Neural crest cell (in vitro differentiated cells): ENCODE data around the gene PPT2. TPM values are rescaled to one million over a fixed set of nuclear protein-coding genes. Genes with fewer than 3 reads are reported as not detected.

Experiments
- DNase-seq: peaks from one replicate; pipeline ENCODE4 v3.0.0; 2021; ENCODE audit warnings: low read depth, mixed read lengths, low spot score
- H3K27ac Mint-ChIP-seq: one replicate; pipeline ENCODE4 v1.8.0; 2021; ENCODE audit warnings: mild to moderate bottlenecking, mixed read lengths; ENCODE audit not compliant: unreplicated experiment
- H3K27me3 Mint-ChIP-seq: 2 replicates; pipeline ENCODE4 v1.8.0; 2021; ENCODE audit warnings: low read depth, mild to moderate bottlenecking, mixed read lengths
- H3K36me3 Mint-ChIP-seq: 2 replicates; pipeline ENCODE4 v1.8.0; 2021; ENCODE audit warnings: low read depth, mild to moderate bottlenecking, mixed read lengths
- H3K4me1 Mint-ChIP-seq: 2 replicates; pipeline ENCODE4 v1.8.0; 2021; ENCODE audit warnings: mixed read lengths
- H3K4me3 Mint-ChIP-seq: one replicate; pipeline ENCODE4 v1.8.0; 2021; ENCODE audit warnings: mild to moderate bottlenecking, mixed read lengths
- H3K9me3 Mint-ChIP-seq: 2 replicates; pipeline ENCODE4 v1.8.0; 2021; ENCODE audit warnings: mixed read lengths
- CTCF ChIP-seq: fragments of 200-600 bp; sonication (generic); conservative IDR thresholded peaks from 2 replicates; pipeline ENCODE4 v1.5.0; 2021; ENCODE audit warnings: antibody characterized with exemption, mild to moderate bottlenecking
- total RNA-seq: library from RNA; stranded (reverse); gene quantifications from 2 replicates; pipeline ENCODE4 v1.2.1, GENCODE V29; 2021

PPT2 gene
- total RNA-seq, 1 donor from 2014 or later: 60.9 TPM

DNA sequence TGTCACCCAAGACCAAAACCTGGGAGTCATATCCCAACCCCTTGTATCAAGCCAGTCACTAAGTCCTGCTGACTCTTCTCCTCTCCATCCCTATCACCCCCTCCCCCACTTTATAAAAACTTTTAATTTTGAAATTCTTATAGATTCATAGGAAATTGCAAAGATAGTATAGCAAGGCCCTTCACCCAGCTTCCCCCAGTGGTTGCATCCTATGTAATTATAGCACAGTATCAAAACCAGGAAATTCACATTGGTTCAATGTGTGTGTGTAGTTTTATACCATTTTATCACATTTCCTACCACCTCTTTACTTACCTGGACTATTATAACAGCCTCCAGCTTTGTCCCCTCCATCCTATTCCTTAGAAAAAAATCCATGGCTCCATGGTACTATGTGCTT is 4.1 kb downstream of the PPT2 start:
- Mint-ChIP-seq H3K27me3 (no peaks in the 10 kb centered on the region), H3K4me3 (peak overlapping the region; percentile 64), H3K36me3 (peaks cover 25% of the 10 kb centered on the region), H3K4me1 (peaks cover 32% of the 10 kb centered on the region), H3K27ac (no peak overlapping the region), H3K9me3 (no peaks in the 10 kb centered on the region)
- no peak for DNase-seq
- no peak for TF ChIP-seq CTCF

DNA sequence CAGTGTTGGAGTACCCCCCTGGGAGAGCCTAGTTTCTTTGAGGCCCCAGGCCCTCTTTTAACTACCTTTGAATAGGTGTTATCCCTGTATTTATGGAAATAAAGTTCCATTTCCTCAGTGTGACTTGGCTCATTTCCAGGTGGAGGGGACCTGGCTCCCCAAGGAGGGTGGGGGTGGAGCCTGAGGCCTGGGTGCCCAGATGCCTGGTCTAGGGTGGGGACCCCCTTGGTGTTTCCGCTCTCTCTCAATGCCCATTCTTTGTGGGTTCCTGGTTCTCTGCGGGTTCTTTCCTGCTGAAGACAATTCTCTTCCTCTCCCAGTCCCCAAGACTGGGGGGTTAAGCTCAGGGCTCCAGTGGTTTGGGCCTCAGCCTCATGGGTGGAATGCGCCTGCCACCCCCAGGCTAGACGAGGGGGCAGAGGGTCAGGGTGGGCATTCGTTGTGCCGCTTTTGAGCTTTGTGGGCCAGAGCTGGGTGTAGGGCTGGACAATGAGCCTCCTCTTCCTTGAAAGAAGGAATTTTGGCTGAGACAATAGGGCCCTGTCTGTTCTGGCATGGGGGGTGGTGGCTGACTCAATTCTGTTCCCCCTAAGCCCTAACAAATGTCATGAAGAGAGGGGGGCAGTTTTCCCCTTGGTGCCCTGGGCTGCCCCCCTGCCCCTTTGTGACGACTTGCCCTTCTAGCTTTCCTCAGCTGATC is 9.8 kb downstream of the PPT2 start:
- Mint-ChIP-seq H3K27me3 (peaks cover 3% of the 10 kb centered on the region), H3K36me3 (peaks cover 31% of the 10 kb centered on the region), H3K4me3 (peak overlapping the region; percentile 71), H3K27ac (peak overlapping the region; percentile 97), H3K4me1 (peaks cover 44% of the 10 kb centered on the region), H3K9me3 (no peaks in the 10 kb centered on the region)
- no peak for TF ChIP-seq CTCF
- DNase-seq: peak; percentile 38

GRCh38 chr6:32164295-32164694 is 10.4 kb downstream of the PPT2 start, which contains the start of gene EGFL8:
Gene EGFL8 (plus strand): TSS chr6:32164595. CDS start chr6:32166166, 1,571 bp downstream.
- DNase-seq: peak; percentile 32
- TF ChIP-seq CTCF: no peak
- Mint-ChIP-seq H3K4me3 (peak within 1 kb of the TSS; percentile 71), H3K9me3 (no peaks in the 10 kb centered on the region), H3K36me3 (peaks cover 34% of the 10 kb centered on the region), H3K4me1 (peaks cover 47% of the 10 kb centered on the region), H3K27ac (peak within 1 kb of the TSS; percentile 97), H3K27me3 (peaks cover 3% of the 10 kb centered on the region)

- no peak for TF ChIP-seq CTCF
- DNase-seq: no peak
- no peak overlapping the region for H3K4me3 Mint-ChIP-seq
- H3K27ac Mint-ChIP-seq: no peak overlapping the region
- H3K4me1 Mint-ChIP-seq: peaks cover 54% of the 10 kb centered on the region
- H3K9me3 Mint-ChIP-seq: no peaks in the 10 kb centered on the region
- peaks cover 44% of the 10 kb centered on the region for H3K36me3 Mint-ChIP-seq
- H3K27me3 Mint-ChIP-seq: peaks cover 3% of the 10 kb centered on the region
Measured at GRCh38 chr6:32166411-32167061, 12.6 kb downstream of the PPT2 start.

DNA sequence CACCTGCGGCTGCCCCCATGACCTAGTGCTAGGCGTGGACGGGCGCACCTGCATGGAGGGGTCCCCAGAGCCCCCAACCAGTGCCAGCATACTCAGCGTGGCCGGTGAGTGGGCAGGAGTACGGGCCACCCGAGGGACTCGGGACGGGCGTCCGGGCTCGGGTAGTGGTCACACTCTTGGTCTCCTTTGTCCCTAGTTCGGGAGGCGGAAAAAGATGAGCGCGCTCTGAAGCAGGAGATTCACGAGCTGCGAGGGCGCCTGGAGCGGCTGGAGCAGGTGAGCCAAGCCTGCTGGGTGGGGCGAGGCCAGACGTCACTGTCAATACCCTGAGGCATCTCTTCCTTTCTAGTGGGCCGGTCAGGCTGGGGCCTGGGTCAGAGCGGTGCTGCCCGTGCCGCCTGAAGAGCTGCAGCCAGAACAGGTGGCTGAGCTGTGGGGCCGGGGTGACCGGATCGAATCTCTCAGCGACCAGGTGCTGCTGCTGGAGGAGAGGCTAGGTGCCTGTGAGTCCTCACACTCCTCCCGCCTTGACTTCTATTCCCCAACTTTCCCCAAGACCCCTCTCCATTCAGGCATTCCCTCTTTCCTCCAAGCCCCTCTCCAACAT is 13.3 kb downstream of the PPT2 start:
- Mint-ChIP-seq H3K27ac (peak overlapping the region; percentile 90), H3K36me3 (peaks cover 40% of the 10 kb centered on the region), H3K4me3 (peak overlapping the region; percentile 74), H3K4me1 (peaks cover 54% of the 10 kb centered on the region), H3K27me3 (peaks cover 3% of the 10 kb centered on the region), H3K9me3 (no peaks in the 10 kb centered on the region)
- DNase-seq: no peak
- TF ChIP-seq CTCF: no peak
